ENCODE results near the gene IRS4.

The IRS4 gene

DNA sequence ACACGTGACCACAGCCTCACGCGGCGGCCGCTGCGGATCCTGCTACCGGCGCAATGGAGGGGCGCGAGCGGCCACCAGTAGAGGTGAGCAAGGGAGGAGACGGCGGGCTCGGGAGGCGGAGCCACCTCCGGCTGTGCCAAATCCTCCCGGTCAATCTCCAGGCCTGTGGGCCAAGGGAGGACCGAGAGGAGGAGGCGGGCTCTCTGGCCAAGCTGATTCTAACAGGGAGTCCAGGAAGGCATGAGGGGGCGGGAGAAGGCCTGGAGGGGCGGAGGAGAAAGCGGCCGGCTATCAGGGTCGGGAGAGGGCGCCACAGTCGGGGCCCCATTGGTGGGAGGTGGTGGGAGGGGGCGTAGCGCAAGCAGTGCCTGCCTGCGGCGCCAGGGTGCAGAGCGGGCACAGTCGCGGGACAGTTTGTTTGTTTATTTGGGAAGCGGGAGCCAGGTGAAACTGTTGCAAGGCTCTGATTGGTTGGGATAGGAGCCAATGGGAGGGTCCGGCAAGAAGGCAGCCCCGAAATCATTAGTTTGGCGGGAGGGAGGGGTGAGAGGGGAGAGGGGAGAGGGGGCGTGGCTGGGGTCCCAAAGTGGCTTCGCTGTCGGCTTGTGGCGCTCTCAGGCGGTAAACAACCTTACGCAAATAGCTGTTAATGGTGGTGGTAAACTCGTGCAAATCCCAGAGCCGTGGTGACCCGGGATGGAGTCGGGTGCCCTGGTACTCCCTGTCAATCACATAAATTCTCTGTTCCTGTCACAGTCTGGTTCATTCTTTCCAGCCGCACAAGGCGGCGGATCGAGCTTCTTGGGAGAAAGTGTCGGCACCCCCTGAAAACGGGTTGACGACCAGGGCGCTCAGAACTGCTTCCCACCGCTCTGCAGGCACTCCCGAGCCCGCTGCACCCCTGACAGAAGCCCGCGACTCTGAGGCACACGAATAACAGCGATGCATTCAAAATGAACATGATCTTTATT is at the start of gene IRS4:
TSS of gene IRS4 (minus strand) at position 55 of the 971 bp plus-strand sequence.
- in situ Hi-C loops (cut with HindIII; ENCODE audit: low sequenced_read_pairs), result no loop called here

DNA sequence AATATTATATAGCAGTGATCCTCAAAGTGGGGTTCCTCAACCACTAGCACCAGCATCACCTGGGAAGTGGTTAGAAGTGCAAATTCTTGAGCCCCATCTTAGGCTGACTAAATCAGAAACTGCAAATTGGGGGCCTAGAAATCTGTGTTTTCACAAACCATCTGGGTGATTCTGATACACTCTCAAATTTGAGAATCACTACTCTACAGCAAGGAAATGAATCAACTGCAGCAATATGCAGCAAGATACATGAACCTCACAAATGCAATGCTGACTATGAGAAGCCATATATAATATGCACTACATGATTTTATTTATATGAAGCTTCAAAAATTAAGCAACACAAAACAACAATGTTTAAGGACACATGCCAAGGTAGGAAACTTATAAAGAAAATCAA is 36.2 kb upstream of the IRS4 start:
- in situ Hi-C loops (cut with HindIII; ENCODE audit: low sequenced_read_pairs), result no loop called here

DNA sequence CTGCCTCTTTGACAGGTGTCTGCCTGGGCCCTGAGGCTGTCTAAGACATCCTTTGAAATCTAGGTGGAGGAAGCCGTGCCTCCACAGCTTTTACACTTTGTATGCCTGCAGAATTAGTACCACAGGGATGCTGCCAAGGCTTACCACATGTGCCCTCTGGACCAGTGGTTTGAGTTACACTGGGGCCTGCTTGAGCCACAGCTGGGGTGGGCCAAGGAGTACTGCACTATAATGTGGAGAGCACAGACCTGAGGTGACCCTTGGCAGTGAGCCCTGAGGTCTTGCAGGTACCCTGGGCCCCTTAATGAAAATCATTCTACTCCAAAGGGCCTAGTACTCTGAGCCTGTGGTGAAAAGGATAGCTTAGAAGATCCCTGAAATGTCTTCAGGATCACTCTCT is 27.2 kb upstream of the IRS4 start:
- in situ Hi-C loops (cut with HindIII; ENCODE audit: low sequenced_read_pairs), result no loop called here

DNA sequence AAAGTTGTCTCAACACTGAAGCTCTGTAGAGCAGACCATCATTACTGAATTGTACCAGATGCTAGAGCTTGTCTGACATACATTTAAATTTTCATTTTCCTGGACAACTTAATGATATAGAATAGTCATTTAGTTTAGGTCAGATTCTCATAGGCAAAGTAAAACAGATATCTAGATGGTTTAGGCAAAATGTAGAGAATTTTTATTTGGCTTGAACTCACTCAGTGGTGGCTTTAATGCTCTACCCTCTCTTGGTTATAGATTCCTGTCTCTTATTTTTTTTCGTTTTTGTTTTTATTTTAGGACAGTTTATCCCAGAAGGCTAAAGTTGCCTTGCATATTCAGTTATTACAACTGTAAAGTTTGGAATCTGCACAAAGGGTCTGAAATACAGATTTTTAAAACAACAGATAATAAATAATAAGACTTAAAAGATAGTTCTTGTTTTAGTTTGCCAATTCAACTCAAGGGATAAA is 4.0 kb upstream of the IRS4 start:
- in situ Hi-C loops (cut with HindIII; ENCODE audit: low sequenced_read_pairs), result no loop called here

DNA sequence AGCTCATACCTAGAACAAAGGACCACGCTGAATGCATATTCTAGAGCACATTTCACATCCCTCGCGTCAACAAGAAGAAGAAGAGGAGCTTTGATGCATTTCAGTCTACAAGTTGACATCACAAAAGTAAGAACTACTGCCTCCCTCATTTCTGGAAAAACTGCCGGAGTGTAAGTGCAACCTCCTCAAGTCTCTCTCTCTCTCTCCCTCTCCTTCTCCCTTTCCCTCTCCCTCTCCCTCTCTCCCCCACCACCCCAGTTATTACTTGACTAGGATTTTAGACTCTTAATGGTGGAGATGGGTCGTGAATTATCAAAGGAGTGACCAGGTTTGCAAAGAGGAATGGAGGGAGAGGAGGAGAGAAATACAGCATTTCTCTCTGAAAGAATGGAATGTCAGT is 1.4 kb upstream of the IRS4 start:
- in situ Hi-C loops (cut with HindIII; ENCODE audit: low sequenced_read_pairs), result no loop called here

DNA sequence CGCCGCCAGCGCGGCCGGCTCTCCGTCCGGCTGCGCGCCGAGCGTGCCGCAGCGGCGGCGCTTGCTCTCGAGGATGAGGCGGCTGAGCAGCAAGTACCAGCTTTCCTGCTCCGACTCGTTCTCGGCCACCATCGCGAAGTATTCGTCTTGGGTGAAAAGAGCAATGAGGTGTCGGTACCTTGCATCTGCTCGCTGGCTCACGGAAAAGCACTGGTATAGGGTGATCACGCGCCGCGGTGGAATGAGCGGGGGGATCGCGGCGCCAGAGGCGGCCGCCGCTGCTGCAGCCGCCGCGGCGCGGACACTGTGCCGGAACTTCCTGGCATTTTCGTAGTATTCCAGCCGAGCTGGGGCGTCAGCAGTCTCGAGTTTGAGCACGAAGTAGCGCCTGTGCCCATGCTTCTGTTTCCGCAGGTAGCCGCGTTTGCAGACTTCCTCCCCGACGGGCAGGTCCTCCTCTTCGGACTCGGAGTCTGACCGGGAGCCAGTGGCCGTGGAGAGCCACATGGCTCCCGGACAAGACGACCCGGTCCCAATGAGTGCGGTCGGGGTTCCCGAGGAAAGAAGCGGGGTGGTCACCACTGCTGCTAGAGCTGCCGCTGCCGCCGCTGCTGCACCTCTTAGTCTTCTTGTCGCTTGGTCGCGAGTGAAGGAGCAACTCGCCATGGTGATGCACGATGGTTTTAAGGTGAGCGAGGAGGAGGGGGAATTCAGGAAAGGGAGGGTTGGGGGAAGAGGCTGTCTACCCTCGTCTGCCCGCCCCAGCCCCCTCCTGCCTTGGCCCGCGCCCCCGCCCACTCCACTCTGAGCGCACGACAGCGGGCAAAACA is 469 bp downstream of the IRS4 start:
- in situ Hi-C loops (cut with HindIII; ENCODE audit: low sequenced_read_pairs), result no loop called here

DNA sequence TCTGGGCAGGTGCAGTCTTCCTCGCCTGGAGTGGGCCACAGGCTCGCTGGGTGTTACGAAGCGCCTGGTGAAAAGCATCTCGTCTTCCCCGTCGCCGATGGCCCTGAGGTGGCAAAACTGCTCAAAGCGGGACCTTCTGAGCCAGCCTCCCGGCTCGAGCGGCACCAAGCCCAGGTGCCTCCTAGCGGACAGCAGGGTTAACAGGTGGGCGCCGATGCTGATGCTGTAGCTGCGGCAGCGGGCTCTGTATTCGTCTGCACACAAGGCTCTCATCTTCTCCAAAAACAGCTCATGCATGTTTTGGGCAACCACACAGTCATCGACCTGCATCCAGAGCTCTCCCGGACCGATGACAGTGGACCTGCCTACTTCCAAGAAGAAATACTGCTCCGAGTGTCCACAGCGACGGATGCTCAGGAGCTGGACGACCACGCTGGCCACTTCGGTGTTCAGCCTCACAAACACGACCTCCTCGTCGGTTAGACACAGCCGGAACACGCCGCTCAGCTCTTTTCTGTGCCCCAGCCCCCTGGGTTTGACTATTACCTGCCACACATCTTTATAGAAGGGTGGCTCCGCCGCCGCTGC is 1.2 kb downstream of the IRS4 start:
- in situ Hi-C loops (cut with HindIII; ENCODE audit: low sequenced_read_pairs), result no loop called here

DNA sequence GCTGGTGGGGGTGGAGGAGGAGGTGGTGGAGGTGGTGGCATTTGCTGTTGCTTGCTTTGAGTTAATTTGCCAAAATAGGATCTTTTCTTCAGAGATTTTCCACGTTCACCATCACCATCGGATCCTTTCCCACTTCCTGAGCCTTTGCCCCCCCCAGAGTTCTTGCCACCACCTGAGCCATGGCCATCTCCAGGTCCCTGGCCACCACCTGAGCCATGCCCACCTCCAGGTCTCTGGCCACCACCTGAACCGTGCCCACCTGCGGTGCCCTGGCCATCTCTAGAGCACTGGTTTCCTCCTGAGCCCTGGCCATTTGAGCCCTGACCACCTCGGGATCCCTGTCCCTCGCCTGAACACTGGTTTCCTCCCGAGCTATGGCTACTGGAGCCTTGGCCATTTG is 1.9 kb downstream of the IRS4 start:
- in situ Hi-C loops (cut with HindIII; ENCODE audit: low sequenced_read_pairs), result no loop called here

DNA sequence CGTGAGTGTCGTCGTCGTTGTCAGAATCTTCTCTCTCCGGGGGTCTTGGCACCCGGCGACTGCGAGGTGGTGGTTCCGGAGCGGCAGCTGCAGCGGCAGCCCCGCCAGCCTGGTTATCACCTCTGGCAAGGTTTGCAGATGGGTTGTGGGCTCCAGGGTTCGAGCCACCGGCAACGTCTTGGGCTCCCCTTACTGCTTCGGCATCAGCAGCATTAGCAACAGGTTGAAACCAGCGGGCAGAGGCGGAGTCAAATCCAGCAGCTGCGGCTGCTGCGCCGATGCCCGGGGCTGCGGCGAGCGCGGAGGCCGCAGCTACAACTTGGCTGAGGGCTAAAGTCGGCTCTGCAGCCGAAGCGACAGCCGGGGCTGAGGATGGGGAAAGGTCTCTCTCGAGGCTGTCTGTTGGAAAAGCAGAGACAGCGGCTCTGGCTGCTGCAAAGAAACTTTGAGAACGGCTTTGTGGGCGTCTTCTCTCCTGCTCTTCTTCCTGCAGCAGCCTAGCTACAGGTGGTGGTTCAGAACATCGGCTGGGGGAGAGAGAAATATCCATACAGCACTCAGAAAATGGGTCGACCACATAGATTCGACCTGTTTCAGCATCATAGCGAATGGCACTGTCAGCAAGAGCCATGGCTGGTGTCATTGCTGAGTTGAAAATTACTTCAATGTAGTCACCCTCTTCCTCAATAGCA is 3.6 kb downstream of the IRS4 start:
- in situ Hi-C loops (cut with HindIII; ENCODE audit: low sequenced_read_pairs), result no loop called here

DNA sequence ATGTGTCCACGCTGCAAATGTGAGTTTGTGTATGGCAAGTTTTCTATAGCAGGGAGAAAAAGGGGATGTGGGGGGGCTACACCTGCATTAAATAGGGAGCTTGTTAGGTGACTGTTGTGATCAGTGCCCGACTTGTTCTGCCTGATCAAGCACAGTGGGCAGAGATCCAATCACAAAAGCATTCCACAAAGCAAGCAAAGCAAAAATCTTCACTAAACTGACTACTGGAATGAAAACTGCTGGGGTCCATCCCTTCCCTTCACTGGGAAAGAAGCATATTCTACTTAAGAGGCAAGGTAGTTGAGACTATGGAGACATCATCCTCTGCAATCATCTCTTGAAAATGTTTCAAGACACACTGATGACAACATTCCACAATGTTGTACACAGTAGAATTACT is 5.2 kb downstream of the IRS4 start:
- in situ Hi-C loops (cut with HindIII; ENCODE audit: low sequenced_read_pairs), result no loop called here

DNA sequence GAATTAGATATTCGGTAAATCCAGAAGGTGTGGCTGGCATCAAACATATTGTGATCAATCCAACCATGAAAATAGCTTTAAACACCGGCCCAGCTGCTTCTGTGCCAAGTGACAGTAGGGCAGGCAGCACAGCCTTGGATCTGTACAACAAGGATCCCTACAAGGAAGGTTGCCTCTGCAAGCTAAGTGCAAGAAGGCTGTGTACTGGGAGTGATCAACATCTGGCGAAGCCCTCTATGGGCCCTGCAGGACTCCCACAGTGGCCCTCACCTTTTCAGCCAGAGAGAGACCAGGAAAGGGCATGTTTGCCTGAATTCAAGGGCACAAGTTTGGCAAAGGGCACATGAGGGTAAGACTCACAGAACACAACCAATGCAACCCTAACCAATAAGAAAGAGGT is 9.6 kb downstream of the IRS4 start:
- in situ Hi-C loops (cut with HindIII; ENCODE audit: low sequenced_read_pairs), result no loop called here

DNA sequence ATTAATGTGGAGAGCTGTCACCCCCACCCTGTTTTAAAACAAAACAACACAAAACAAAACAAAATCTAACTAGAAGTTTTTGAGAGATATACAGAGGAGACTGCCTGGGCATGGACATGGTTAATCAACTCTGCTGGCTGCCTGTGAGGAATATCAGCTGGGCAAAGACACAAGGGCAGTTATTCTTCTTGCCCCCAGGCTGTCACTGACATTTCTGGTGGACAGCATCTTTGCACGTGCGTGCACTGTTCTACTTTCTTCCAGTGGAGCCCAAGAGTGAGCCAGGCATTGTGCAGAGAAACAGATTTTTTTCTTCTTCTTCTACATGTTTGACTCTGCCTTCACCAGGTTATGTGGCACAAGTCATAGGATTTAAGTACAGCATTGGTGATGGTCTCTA is 13.8 kb downstream of the IRS4 start:
- in situ Hi-C loops (cut with HindIII; ENCODE audit: low sequenced_read_pairs), result no loop called here

DNA sequence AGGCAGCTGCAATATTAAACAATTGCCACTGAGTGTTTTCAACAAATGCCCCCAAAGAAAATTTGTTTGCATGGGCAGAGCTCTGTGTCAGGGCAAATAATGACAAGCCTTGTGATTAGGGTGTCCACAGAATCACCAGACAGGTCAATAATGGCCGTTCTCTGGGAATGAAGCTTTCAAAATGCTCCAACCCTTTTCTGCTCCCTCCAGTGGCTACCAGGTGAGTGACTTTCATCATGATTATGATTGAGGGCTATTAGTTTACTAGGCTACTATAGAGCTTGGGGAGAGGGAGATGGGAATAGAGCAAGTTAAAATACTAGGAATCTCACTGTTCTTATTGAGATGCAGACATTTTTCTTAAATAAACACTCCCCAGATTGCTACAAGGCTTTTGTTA is 23.5 kb downstream of the IRS4 start:
- in situ Hi-C loops (cut with HindIII; ENCODE audit: low sequenced_read_pairs), result no loop called here

DNA sequence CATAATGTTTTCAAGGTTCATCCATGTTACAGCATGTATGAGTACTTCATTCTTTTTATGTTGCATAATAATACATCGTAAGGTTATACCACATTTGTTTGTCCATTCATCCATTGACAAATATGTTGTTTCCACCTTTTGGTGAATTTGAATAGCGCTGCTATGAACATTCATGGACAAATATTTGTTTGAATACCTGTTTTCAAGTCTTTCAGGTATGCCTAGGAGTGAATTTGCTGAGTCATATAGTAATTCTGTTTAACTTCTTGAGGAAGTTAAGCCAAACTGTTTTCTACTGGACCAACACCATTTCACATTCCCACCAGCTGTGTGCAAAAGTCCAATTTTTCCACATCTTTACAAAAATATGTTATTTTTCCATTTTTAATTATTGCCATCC is 31.5 kb downstream of the IRS4 start:
- in situ Hi-C loops (cut with HindIII; ENCODE audit: low sequenced_read_pairs), result no loop called here

DNA sequence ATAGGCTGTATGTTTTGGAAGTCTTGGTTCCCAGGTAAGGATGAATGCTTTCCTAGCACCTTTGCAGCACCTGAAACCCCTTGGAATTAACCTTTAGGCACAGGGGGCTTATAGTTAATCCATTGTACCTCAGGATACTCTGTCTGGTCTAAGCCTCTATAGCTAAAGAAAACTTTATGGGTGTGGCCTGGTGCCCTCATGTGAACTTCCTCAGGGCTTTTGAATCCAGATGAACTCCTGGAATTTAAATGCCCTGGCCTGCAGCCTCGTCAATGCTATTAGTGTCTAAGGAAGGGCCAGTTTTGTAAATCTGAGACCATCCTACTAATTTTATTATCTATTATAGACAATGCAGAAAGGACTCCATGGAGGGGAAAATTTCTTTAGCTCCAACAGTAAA is 33.8 kb downstream of the IRS4 start:
- in situ Hi-C loops (cut with HindIII; ENCODE audit: low sequenced_read_pairs), result no loop called here

DNA sequence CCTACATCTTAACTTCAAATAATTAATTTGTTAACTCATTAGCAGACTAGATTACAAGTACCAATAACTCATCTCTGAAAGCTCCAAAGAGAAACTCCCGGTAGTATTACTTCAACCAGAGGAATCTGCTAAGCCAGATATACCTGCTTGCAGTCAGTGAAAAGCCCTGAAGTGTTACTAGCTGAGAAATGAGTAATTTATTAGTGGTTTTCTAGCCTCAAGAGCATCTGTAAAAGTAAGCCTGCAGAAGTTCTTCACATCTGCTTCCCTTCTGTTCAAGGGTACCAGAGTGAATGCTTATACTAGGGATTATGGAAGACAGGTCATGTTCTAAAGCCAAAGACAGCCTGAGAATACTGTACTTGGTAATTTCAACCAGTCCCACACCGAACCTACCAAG is 34.7 kb downstream of the IRS4 start:
- in situ Hi-C loops (cut with HindIII; ENCODE audit: low sequenced_read_pairs), result no loop called here

DNA sequence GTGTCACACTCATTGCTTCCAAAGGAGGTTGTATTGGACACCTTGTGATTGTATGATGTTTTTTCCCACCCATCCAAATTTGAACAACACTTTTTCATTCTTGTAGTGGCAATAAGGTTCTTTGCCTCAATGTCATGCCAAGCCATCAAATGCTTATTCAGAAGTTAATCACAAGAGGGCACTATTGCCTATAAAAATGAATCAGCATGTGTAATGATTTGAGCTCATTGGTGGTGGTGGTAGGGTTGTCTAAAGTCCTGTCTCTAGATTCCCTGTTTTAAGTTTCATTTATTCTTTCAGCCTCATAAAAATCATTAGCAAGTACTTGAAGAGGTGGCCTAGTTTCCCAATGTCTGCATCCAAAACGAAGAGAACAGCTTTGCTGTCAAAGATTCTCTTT is 37.0 kb downstream of the IRS4 start:
- in situ Hi-C loops (cut with HindIII; ENCODE audit: low sequenced_read_pairs), result no loop called here

DNA sequence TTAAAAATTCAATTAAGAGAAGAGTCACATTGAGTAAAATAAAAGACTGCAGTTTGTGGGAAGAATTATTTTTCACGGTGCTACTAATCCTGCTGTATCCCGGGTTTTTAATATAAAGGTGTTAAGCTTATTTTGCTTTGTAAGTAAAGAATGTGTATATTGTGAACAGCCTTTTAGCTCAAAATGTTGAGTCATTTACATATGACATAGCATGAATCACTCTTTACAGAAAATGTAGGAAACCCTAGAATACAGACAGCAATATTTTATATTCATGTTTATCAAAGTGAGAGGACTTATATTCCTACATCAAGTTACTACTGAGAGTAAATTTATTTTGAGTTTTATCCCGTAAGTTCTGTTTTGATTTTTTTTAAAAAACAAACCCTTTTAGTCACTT is 39.7 kb downstream of the IRS4 start:
- in situ Hi-C loops (cut with HindIII; ENCODE audit: low sequenced_read_pairs), result no loop called here

Measured in DLD1 (cell line).